ENCODE data around the gene SLC22A8.

The SLC22A8 gene

DNA sequence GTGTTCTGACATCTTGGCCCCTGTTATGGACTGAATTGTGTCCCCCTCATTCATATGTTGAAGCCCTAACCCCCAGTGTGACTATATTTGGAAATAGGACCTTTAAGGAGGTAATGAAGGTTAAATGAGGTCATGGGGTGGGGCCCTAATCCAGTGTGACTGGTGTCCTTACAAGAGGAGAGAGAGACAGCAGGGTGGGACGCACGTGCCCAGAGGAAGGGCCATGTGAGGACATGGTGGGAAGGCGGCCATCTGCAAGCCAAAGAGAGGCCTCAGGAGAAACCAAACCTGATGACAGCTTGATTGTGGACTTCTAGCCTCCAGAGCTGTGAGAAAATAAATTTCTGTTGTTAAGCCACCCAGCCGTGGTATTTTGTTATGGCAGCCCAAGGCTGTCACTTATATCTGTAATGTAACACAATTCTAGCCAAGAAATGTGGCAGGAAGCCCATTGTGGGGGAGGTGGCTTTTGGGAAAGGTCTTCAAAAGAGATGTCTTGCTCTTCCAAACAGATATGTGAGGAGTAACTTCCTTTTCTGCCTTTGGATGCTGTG, 54.5 kb downstream of the SLC22A8 start:
- POLR2A ChIA-PET = no interaction called here
- DNase-seq (ENCODE audit: extremely low spot score) = no peak
- CTCF ChIA-PET = no interaction called here
- no peak for TF ChIP-seq CTCF (IDR thresholded peaks at IDR 0.05; ENCODE audit: control extremely low read depth, extremely low read depth, low read depth, missing control alignments)

DNA sequence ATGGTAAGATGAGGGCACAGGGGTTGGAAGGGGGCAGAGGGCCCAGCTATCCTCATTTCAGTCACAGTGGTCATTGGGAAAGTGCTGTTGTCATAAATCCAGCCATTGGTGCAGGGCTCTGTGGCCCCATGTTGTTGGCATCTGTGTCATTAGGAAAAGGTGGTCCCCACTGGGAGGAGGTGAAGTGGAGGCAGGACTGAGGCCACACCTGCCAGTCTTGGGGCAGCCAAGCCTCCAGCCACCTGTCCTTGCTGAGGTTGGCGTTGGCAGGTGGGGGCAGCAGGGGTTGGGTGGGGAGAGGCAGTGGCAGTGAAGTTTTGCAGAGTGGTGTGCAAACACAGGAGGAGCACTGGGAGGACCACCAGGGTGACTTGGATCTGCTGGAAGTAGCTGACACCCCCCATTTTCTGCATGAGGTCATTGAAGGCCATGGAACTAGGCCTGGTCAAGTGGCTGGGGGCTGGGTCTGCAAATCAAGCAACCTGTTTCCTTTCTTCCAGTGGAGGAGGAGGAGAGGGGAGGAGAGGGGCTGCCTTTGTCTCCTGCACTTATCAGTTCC, 56.1 kb downstream of the SLC22A8 start:
- DNase-seq (ENCODE audit: extremely low spot score) = no peak
- ChIA-PET POLR2A (no interaction called here), CTCF (no interaction called here)
- TF ChIP-seq CTCF (IDR thresholded peaks at IDR 0.05; ENCODE audit: control extremely low read depth, extremely low read depth, low read depth, missing control alignments) = no peak

DNA sequence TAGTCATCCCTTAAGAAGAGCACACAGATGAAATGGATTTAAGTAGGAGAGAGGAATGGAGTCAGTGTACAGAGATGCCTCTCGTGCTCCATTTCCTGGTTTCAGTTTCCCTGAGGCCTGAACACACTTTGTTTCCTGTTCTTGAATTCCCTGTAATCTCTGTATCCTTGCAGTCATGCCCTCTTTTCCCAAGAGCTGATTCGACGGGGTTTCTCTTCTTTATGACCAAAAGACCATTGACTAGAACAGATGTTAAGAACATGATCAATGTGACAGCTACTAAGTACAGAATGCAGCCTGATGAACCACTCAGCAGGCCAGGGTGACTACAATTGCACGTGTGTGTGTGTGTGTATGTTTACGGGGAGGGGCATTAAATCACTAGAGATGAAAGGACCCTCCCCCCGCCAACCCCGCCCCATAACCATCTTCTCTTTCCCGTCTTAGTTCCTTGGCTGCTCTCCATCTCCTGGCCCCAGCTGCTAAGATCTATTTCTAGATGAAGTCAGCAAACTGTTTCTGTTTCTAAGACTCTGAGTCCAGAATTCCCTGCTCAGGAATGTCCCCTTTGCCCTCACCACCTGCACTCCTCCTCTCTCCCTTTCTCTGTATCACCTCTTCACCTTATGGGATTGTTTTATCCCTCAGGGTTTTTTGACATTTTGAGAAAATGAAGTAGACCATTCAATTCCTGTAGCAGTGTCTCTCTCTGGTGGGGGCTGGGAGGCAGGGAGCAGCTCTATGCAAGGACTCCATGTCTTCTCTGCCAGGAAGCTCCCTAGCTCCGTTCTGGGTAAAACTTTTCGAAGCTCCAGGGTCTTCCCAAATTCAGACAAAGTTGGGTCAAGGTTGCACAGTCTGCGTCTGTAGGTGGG, 56.9 kb downstream of the SLC22A8 start:
- POLR2A ChIA-PET = no interaction called here

GRCh38 chr11:62957147-62957546, 58.5 kb downstream of the SLC22A8 start:
- CTCF ChIA-PET = no interaction called here
- POLR2A ChIA-PET = no interaction called here
- no peak for DNase-seq (ENCODE audit: extremely low spot score)
- TF ChIP-seq CTCF (IDR thresholded peaks at IDR 0.05; ENCODE audit: control extremely low read depth, extremely low read depth, low read depth, missing control alignments) = no peak

More for the DNA sequence above, 56.9 kb downstream of the SLC22A8 start:
- no peak for DNase-seq (ENCODE audit: extremely low spot score)
- CTCF ChIA-PET = no interaction called here
- no peak for TF ChIP-seq CTCF (IDR thresholded peaks at IDR 0.05; ENCODE audit: control extremely low read depth, extremely low read depth, low read depth, missing control alignments)

DNA sequence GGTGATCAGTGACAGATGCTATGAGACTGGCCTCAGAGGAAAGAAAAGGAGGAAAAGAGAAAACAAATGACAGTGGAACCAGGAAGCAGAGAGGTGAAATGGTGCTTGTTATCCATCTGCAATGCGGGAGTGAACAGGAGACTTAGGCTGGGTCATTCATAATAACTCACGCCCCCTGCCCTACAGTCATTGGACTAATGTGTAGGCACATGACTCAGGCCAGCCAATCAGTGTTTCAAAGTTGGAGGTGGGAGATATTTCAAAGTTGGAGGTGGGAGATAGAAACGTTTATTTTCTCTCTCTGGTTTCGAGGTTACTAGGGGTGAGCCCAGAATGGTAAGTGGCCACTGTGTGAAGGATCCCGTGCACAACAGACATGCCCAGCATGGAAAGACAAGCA, 61.2 kb downstream of the SLC22A8 start:
- ChIA-PET CTCF (no interaction called here), POLR2A (no interaction called here)
- TF ChIP-seq CTCF (IDR thresholded peaks at IDR 0.05; ENCODE audit: control extremely low read depth, extremely low read depth, low read depth, missing control alignments) = no peak
- DNase-seq (ENCODE audit: extremely low spot score) = no peak

DNA sequence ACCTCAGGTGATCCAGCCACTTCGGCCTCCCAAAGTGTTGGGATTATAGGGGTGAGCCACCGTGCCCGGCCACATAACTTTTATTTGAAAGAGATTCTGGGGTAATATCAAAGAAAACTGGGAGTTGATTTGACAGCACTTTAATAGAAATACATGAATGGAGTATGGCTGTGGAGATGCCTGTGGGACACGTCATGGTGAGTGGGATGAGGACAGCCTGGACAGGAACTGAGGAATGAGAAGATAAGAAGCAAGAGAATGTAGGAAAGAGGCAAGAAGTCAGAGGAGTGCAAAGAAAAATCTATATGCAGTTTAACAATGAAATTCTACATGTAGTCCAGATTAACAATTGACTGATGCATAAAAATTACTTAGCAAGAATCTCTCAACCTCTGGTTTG, 61.8 kb downstream of the SLC22A8 start:
- POLR2A ChIA-PET = no interaction called here
- no peak for DNase-seq (ENCODE audit: extremely low spot score)
- no peak for TF ChIP-seq CTCF (IDR thresholded peaks at IDR 0.05; ENCODE audit: control extremely low read depth, extremely low read depth, low read depth, missing control alignments)
- CTCF ChIA-PET = no interaction called here

Measured in GM10248 (cell line).